Liver (tissue), 3 donors: ENCODE data around the gene PFKFB3.

Experiments
- FOXA2 ChIP-seq: IDR thresholded peaks from 2 replicates; pipeline ENCODE4 v1.6.1; 2016; ENCODE audit warnings: antibody characterized with exemption
- JUND ChIP-seq, 2 donors: IDR thresholded peaks; 2 replicates each; pipeline ENCODE4 v1.6.1; 2016; ENCODE audit warnings: antibody characterized with exemption in 2 of 2
- RXRA ChIP-seq, 2 donors: IDR thresholded peaks; 2 replicates each; pipeline ENCODE4 v1.6.1; 2017 to 2018; ENCODE audit warnings: antibody characterized with exemption in 2 of 2, mild to moderate bottlenecking in 1 of 2
- SP1 ChIP-seq: IDR thresholded peaks from 2 replicates; pipeline ENCODE4 v1.6.1; 2018; ENCODE audit warnings: antibody characterized with exemption, mild to moderate bottlenecking
- TAF1 ChIP-seq: conservative IDR thresholded peaks from 2 replicates; pipeline ENCODE4 v1.6.1; 2016; ENCODE audit warnings: antibody characterized with exemption, mild to moderate bottlenecking
- YY1 ChIP-seq: IDR thresholded peaks from 2 replicates; pipeline ENCODE4 v1.6.1; 2016; ENCODE audit warnings: antibody characterized with exemption, mild to moderate bottlenecking
- TF ChIP-seq, protein P1 (sequence below): fragments of 150-350 bp; IDR thresholded peaks from 2 replicates; pipeline ENCODE4 v1.5.1; 2017; ENCODE audit warnings: improper control_type of control experiment, low read depth, low read length; ENCODE audit not compliant: missing input control
- TF ChIP-seq, protein P2 (sequence below): IDR thresholded peaks from 2 replicates; pipeline ENCODE4 v1.6.1; 2016; ENCODE audit warnings: antibody characterized with exemption
- donor health status: healthy.
- donor health status: healthy.

DNA sequence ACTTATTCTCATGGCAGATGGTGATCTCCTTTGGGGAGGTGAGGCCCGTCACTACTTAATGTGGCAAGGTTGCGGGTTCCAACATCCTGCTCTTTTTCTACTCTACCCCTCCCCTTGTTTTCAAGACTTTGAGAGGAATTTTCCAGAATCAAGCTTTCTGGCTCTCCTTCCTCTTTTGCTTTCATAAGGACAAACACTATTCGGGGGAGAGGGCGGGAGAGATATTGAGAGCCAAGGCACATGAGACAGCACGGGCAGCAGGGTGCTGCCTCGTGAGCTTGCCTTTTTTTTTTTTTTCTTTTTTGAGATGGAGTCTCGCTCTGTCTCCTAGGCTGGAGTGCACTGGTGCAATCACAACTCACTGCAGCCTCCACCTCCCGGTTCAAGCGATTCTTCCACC, 6.9 kb upstream of the PFKFB3 start:
- TF ChIP-seq, protein P1, sequence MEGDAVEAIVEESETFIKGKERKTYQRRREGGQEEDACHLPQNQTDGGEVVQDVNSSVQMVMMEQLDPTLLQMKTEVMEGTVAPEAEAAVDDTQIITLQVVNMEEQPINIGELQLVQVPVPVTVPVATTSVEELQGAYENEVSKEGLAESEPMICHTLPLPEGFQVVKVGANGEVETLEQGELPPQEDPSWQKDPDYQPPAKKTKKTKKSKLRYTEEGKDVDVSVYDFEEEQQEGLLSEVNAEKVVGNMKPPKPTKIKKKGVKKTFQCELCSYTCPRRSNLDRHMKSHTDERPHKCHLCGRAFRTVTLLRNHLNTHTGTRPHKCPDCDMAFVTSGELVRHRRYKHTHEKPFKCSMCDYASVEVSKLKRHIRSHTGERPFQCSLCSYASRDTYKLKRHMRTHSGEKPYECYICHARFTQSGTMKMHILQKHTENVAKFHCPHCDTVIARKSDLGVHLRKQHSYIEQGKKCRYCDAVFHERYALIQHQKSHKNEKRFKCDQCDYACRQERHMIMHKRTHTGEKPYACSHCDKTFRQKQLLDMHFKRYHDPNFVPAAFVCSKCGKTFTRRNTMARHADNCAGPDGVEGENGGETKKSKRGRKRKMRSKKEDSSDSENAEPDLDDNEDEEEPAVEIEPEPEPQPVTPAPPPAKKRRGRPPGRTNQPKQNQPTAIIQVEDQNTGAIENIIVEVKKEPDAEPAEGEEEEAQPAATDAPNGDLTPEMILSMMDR: no peak
- TF ChIP-seq FOXA2 (no peak), TAF1 (no peak), YY1 (no peak), RXRA (IDR thresholded peaks at IDR 0.05) (no peak), JUND (IDR thresholded peaks at IDR 0.05) (no peak), SP1 (no peak)
- TF ChIP-seq, protein P2, sequence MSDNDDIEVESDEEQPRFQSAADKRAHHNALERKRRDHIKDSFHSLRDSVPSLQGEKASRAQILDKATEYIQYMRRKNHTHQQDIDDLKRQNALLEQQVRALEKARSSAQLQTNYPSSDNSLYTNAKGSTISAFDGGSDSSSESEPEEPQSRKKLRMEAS: no peak
